Activated CD4-positive, CD25-positive, alpha-beta regulatory T cell treated with anti-CD3 and anti-CD28 coated beads, Interleukin-2, amount 50 U/mL, for 72 hours (primary cell): ENCODE results near the gene EIF4EBP3.
"Not testable (repeated sequence)": the region's sequence is repeated elsewhere in the genome, so short reads cannot be mapped to it uniquely, and the experiment has no call there.

Source experiments
- DNase-seq: peaks from one replicate; pipeline ENCODE4 v3.0.0; 2021

Gene EIF4EBP3

DNA sequence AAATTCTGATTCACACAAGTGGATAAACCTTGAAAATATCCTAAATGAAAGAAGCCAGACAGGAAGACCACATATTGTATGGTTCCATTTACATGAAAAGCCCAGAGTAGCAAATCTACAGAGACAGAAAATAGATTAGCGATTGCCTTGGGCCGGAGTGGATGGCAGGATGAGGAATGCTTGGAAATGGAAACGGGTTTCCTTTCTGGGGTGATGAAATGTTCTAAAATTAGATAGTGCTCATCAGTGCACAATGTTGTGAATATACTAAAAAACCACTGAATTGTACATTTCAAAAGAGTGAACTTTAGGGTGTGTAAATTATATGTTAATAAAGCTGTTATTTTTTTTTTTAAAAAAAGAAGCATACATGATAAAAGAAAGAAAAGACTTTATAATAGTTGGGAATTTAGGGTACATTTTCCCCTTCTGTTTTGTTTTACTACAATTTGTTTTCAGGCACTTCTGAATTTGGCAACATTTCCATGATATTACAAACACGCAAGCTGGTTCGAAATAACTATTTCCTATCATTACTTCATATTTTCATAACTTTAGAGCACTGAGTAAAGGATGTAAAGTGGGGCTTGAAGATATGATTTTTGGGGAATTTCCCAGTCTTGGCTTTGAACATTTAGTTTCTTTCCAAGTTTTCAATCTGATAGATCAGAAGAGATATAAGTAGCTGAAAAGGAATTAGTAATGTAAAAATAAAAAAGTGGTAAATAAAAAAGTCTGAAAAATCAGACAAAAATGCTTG, 41.0 kb downstream of the EIF4EBP3 start:
- no peak for DNase-seq

DNA sequence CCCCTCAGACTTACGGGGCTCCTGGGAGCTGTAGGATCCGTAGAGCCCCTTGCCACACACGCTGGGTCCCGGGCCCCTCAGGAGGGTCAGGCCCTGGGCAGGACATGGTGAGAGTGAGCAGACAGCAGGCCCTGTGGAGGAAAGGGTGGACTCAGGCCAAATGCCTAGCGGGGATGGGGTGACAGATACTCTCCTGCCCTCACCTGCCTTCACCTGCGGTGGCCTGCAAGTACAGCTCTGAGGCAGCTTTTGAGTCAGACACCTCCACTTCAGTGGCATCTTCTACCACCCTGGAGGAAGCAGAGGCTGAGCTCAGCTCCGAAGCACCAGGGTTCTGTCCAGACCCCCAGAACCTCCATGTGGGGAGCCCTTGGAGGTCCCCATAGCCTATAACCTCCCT, 43.4 kb downstream of the EIF4EBP3 start:
- no peak for DNase-seq

- DNase-seq: no peak
These were observed 44.4 kb downstream of the EIF4EBP3 start for GRCh38 chr5:140591747-140592372.

DNA sequence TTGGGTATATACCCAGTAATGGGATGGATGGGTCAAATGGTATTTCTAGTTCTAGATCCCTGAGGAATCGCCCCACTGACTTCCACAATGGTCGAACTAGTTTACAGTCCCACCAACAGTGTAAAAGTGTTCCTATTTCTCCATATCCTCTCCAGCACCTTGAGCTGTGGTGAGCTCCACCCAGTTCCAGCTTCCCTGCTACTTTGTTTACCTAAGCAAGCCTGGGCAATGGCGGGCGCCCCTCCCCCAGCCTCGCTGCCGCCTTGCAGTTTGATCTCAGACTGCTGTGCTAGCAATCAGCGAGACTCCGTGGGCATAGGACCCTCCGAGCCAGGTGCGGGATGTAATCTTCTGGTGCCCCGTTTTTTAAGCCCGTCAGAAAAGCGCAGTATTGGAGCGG, 45.6 kb downstream of the EIF4EBP3 start:
- DNase-seq: not testable (repeated sequence)

- no peak for DNase-seq
These were observed 46.7 kb downstream of the EIF4EBP3 start for GRCh38 chr5:140594169-140594568.

DNA sequence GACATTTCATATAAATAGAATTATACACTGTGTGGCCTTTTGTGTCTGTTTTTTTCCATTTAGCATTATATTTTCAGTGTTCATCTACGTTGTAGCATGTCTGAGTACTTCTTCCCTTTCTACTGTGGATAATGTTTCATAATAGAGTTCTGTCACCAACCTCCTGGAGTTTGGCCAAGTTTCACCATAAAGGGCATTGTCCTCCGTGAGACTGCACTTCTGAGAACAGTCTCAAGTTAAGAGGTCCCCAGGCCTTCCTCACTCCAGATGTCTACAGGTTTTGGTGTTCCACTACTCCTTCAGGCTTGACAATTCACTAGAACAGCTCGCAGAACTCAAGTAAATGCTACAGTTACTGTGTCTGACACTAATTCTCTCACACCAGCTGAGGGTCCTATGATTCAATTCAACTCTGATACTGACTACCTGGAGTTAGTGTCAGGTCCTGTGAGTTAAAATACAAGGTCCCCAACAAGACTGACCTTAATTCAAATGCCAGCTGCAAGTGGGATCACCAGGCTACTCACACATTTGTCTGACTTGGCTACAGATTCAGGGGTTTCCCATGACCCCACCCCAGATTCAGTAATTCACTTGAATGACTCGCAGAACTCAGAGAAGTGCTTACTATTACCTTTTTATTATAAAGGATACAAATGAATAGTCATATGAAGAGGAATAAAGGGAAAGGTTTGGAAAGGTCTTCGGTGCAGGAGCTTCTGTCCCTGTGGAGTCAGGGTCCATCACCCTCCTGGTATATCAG, 48.3 kb downstream of the EIF4EBP3 start:
- DNase-seq: no peak

DNA sequence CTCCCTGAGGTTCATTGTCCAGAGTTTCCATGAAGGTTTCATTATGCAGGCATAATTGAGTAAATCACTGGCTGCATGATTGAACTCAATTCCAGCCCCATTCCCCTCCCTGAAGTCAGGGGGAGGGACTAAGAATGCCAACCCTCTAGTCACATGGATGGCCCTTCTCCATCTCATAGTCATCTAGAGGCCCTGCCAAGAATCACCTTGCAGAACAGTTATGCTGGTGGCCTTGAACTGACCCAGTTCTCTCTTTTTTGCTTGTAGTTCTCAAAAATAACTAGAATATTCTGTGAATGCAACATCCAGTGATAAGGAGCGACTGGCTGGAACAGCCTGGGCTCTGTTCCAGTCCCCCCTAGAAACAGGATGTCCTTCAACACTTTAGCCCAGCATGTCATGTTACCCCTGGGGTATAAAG, 48.9 kb downstream of the EIF4EBP3 start:
- DNase-seq: no peak

DNA sequence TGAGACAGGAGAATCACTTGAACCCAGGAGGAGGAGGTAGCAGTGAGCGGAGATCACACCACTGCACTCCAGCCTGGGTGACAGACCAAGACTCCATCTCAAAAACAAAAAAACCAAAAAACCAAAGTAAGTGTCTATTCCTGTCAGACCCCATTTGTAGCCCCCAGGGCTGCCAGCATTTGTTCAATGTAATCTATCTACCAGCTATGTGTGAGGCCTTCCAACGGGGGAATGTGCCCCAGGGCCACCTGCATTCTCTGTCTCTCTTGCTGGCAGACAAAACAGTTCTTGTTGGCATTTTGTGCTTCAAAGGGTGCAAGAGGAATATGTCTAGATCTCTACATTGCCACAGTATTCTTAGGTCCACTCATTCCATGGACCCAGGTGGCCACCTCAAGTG, 51.4 kb downstream of the EIF4EBP3 start:
- DNase-seq: no peak
